Measurements from ENCODE around the gene RNF43.

The RNF43 gene

GRCh38 chr17:58409432-58409831 is 7.9 kb downstream of the RNF43 start:
- TF ChIP-seq SPI1 (IDR thresholded peaks at IDR 0.05; ENCODE audit: borderline replicate concordance, low read depth) (no peak), POLR2AphosphoS5 (IDR thresholded peaks at IDR 0.05; ENCODE audit: low read depth) (no peak), CTCF (IDR thresholded peaks at IDR 0.05; ENCODE audit: insufficient read depth, low read length) (no peak), GABPA (IDR thresholded peaks at IDR 0.05; ENCODE audit: low read depth) (no peak)
- no peak overlapping the region for H3K4me3 ChIP-seq (replicated peaks; ENCODE audit: insufficient read depth, low read length)
- DNase-seq (ENCODE audit: low read depth in 1 of 2, low spot score in 1 of 2): no peak
- H3K27ac ChIP-seq (replicated peaks): no peak overlapping the region
- H3K27me3 ChIP-seq (ENCODE audit: insufficient read depth, poor library complexity, severe bottlenecking): no peaks in the 10 kb centered on the region

- Histone ChIP-seq H3K4me3 (replicated peaks; ENCODE audit: insufficient read depth, low read length) (no peak overlapping the region), H3K27me3 (ENCODE audit: insufficient read depth, poor library complexity, severe bottlenecking) (peaks cover 13% of the 10 kb centered on the region), H3K27ac (replicated peaks) (no peak overlapping the region)
- DNase-seq (ENCODE audit: low read depth in 1 of 2, low spot score in 1 of 2): no peak
- TF ChIP-seq SPI1 (IDR thresholded peaks at IDR 0.05; ENCODE audit: borderline replicate concordance, low read depth) (no peak), POLR2AphosphoS5 (IDR thresholded peaks at IDR 0.05; ENCODE audit: low read depth) (no peak), GABPA (IDR thresholded peaks at IDR 0.05; ENCODE audit: low read depth) (no peak), REST (IDR thresholded peaks at IDR 0.05; ENCODE audit: insufficient replicate concordance, low read depth) (no peak)
These were observed 14.0 kb downstream of the RNF43 start for GRCh38 chr17:58403311-58403710.

- Histone ChIP-seq H3K27me3 (ENCODE audit: insufficient read depth, poor library complexity, severe bottlenecking) (peaks cover 13% of the 10 kb centered on the region), H3K27ac (replicated peaks) (no peak overlapping the region), H3K4me3 (replicated peaks; ENCODE audit: insufficient read depth, low read length) (no peak overlapping the region)
- DNase-seq (ENCODE audit: low read depth in 1 of 2, low spot score in 1 of 2): no peak
- TF ChIP-seq POLR2AphosphoS5 (IDR thresholded peaks at IDR 0.05; ENCODE audit: low read depth) (no peak), REST (IDR thresholded peaks at IDR 0.05; ENCODE audit: insufficient replicate concordance, low read depth) (no peak), CTCF (IDR thresholded peaks at IDR 0.05; ENCODE audit: insufficient read depth, low read length) (no peak), SPI1 (IDR thresholded peaks at IDR 0.05; ENCODE audit: borderline replicate concordance, low read depth) (no peak), GABPA (IDR thresholded peaks at IDR 0.05; ENCODE audit: low read depth) (no peak)
These were observed 14.7 kb downstream of the RNF43 start for GRCh38 chr17:58402679-58403078.

GRCh38 chr17:58402047-58402446 is 15.3 kb downstream of the RNF43 start:
- DNase-seq (ENCODE audit: low read depth in 1 of 2, low spot score in 1 of 2): no peak
- no peak for TF ChIP-seq GABPA (IDR thresholded peaks at IDR 0.05; ENCODE audit: low read depth)
- TF ChIP-seq POLR2AphosphoS5 (IDR thresholded peaks at IDR 0.05; ENCODE audit: low read depth): no peak
- no peak for TF ChIP-seq CTCF (IDR thresholded peaks at IDR 0.05; ENCODE audit: insufficient read depth, low read length)
- TF ChIP-seq REST (IDR thresholded peaks at IDR 0.05; ENCODE audit: insufficient replicate concordance, low read depth): no peak
- TF ChIP-seq SPI1 (IDR thresholded peaks at IDR 0.05; ENCODE audit: borderline replicate concordance, low read depth): no peak
- H3K27ac ChIP-seq (replicated peaks): no peak overlapping the region
- H3K27me3 ChIP-seq (ENCODE audit: insufficient read depth, poor library complexity, severe bottlenecking): peaks cover 13% of the 10 kb centered on the region
- H3K4me3 ChIP-seq (replicated peaks; ENCODE audit: insufficient read depth, low read length): no peak overlapping the region
